PC-3 (cell line): Measurements from ENCODE around the gene AGAP3.

Experiments used
- EZH2 ChIP-seq: fragments of 300-600 bp; sonication (generic); IDR thresholded peaks from one replicate; pipeline ENCODE4 v1.6.1; 2017; ENCODE audit warnings: antibody characterized with exemption, mild to moderate bottlenecking, low read length; ENCODE audit not compliant: unreplicated experiment
- EZH2phosphoT487 ChIP-seq: fragments of 300-600 bp; sonication (generic); IDR thresholded peaks from 2 replicates; pipeline ENCODE4 v1.6.1; 2018; ENCODE audit warnings: mild to moderate bottlenecking, antibody characterized with exemption, low read length, borderline replicate concordance
- TF ChIP-seq, protein P1 (sequence below): fragments of 300-600 bp; sonication (generic); conservative IDR thresholded peaks from 2 replicates; pipeline ENCODE4 v1.5.1; 2017; ENCODE audit warnings: antibody characterized with exemption, low read depth, mild to moderate bottlenecking, low read length

DNA sequence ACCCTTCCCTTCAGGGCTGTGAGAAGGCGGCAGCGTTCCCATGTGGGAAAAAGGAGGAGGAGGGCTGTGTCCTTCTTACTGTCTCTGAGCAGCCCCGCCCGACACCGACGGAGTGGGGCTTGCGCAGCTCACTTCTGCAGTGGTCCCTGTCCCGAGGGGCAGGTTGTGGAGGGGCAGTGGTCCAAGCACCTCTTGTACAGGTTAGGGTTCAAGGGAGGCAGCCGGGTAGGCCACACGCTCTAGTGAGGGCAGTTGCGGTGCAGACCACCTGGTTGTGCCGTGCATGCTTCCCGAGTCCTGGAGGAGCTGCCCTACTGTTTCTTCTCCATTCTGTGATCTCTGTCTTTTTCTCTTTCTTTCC, 32.8 kb downstream of the AGAP3 start:
- TF ChIP-seq, protein P1, sequence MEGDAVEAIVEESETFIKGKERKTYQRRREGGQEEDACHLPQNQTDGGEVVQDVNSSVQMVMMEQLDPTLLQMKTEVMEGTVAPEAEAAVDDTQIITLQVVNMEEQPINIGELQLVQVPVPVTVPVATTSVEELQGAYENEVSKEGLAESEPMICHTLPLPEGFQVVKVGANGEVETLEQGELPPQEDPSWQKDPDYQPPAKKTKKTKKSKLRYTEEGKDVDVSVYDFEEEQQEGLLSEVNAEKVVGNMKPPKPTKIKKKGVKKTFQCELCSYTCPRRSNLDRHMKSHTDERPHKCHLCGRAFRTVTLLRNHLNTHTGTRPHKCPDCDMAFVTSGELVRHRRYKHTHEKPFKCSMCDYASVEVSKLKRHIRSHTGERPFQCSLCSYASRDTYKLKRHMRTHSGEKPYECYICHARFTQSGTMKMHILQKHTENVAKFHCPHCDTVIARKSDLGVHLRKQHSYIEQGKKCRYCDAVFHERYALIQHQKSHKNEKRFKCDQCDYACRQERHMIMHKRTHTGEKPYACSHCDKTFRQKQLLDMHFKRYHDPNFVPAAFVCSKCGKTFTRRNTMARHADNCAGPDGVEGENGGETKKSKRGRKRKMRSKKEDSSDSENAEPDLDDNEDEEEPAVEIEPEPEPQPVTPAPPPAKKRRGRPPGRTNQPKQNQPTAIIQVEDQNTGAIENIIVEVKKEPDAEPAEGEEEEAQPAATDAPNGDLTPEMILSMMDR = no peak
- TF ChIP-seq EZH2 (no peak), EZH2phosphoT487 (no peak)
